HG03097 (cell line): ENCODE data around the gene MAPK10.

Experiments used
- ATAC-seq: cut with Tn5 transposase; IDR thresholded peaks from one replicate; pipeline ENCODE4 v1.9.1; 2021; ENCODE audit not compliant: unreplicated experiment, low FRiP score

The MAPK10 gene

DNA sequence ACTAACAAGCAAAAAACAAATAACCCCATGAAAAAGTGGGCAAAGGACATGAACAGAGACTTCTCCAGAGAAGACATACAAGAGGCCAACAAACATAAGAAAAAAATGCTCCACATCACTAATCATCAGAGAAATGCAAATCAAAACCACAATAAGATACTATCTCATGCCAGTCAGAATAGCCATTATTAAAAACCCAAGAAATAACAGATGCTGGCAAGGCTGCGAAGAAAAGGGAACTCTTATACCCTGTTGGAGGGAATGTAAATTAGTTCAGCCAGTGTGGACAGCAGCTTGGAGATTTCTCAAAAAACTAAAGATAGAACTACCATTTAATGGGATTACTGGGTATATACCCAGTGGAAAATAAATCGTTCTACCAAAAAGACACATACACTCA is 79.6 kb downstream of the MAPK10 start:
- no peak for ATAC-seq

DNA sequence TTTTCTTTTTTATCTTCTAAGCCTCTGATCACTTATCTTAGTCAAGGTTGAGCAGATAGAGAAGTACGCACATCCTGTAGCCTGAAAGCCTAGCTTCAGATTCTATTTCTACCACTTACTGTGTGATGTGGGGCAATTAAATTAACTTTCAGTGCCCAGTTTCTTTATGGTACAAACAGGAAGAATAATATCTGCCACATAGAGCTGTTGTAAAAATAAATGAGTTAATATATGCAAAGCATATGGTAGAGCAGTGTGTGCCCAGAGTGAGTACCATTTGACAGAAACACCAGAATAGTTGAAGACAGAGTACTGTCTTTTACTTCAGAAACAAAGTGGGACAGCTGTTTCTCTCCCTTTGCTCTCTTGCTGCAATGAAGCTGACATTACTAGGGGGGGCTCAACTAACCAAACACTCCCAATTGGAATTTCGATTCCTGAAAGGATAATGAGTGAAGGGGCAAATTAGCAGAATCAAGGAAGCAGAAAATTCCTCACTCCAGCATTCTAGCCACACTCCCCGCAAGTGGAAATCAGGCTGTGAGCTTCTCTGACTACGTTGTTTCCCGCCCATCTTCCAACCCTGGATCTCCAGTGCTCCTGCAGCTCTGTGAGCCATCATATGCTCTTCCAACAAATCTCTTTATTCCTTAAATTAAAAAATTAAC is 80.4 kb downstream of the MAPK10 start:
- no peak for ATAC-seq

DNA sequence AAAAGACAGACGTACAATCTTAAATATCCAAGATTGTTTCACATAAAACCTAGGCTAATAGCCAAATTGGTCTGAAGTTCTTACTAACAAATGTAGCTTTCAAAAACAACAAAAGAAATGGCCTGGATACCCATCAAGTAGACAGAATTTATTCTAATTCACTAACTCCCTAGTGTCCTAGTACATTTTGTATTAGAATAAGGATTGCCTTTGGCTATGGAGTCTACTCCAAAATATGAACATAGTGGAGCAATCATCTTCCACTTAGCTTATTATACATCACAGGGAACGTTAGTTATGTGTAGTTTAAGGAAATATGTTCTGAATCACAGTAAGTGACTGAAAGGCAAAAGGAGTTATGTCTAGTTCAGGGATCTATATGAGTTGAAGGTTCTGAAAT is 81.7 kb downstream of the MAPK10 start:
- no peak for ATAC-seq

GRCh38 chr4:86274642-86275041 is 85.2 kb downstream of the MAPK10 start:
- no peak for ATAC-seq

DNA sequence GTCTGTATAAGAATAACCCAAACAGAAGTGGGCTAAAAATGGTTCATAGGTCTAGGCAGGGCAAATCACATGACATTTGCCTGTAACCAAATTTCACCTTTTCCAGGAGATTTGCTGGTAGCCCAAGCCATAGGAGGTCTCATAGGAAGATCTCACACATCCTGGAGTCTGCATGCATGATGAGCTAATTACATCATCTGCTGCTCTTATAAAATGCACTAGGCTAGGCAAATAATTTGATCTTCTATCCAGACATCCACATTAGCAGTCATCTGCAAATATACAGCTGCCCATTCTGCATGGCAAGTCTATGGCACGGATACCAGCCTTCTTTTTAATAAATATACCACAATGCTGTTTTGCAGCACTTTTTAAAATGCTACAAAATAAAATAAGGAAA is 87.2 kb downstream of the MAPK10 start:
- ATAC-seq, result no peak

GRCh38 chr4:86271057-86271456 is 88.8 kb downstream of the MAPK10 start:
- no peak for ATAC-seq

DNA sequence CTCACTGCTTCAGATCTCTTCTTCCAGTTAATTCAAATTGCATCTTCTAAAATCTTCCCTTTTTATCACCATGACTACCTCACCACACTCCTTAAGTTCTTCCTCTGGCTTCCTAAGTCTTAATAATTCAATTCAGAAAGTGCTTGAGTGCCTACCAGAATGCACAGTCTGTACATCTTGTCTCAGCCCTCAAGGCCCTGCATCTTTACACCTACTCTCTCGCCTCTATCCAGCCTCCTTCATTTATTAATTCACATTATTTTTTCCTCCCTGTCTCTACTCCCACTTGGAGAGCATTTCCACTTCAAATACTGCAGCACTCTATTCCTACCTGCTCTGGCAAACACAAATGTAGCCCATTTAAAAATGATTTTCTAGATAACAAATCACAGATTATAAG is 90.5 kb downstream of the MAPK10 start:
- ATAC-seq, result no peak

- ATAC-seq, result no peak
Observed at GRCh38 chr4:86264241-86264640, 95.6 kb downstream of the MAPK10 start.

DNA sequence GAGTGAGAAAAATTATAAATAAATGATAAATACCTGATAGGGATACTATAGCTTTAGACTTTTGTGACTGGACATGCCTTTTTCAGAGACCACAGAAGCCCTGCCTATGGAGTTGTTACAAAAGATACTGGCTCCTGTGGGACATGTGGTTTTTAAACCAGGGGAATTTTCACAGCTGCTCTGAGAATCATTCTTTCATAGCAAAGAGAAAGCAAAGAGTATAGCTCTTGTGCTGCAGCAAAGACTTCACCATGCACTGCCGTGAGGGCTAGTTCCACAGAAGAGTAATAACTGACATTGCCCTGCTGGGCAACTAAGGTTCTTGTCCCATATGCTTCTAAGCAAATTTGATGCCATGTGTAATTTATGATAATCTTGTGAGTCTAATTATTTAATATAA is 98.2 kb downstream of the MAPK10 start:
- no peak for ATAC-seq

DNA sequence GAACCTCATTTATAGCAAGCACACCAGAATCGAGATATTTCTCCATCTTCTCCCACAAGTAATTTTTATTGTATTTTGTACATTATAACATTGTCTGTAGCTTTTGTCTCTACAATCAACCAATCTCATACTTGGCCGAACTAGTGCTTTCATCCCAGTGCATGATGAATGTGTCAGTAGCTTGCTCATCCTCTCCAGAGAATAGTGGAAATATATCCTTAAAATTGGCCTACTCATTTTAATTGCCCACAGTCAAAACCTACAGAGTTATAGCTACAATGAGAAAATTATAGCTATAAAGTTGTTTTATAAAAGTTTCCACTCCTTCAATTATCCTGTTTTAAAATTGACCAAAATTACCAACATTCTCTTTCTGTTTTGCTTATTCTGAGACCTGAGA is 103.8 kb downstream of the MAPK10 start:
- ATAC-seq, result no peak

GRCh38 chr4:86250619-86251018 is 109.2 kb downstream of the MAPK10 start:
- no peak for ATAC-seq

- no peak for ATAC-seq
Observed at GRCh38 chr4:86250006-86250405, 109.8 kb downstream of the MAPK10 start.

- ATAC-seq, result no peak
Observed at GRCh38 chr4:86249074-86249473, 110.8 kb downstream of the MAPK10 start.

GRCh38 chr4:86247906-86248305 is 111.9 kb downstream of the MAPK10 start:
- no peak for ATAC-seq

GRCh38 chr4:86247320-86247719 is 112.5 kb downstream of the MAPK10 start:
- no peak for ATAC-seq

DNA sequence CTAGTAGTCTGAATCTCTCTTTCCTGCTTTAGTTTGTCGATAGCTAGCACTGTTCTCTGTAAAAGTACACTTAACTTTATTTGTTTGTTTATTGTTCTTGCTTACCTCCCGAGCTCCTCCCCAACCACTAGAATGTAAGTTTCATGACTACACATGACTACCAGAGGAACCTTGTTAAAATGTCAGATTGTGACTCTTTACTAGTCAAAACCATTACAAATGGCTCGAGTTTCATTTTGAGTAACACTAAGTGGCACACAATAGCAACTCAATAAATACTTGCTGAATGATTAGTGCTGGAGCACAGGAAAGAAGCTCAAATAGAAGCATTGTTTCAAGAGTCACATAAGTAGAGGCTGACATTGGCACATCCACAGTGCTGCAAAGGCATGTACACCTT is 116.1 kb downstream of the MAPK10 start:
- ATAC-seq, result no peak

- ATAC-seq, result no peak
Observed at GRCh38 chr4:86242677-86243076, 117.2 kb downstream of the MAPK10 start.

- no peak for ATAC-seq
Observed at GRCh38 chr4:86235549-86235948, 124.3 kb downstream of the MAPK10 start.

DNA sequence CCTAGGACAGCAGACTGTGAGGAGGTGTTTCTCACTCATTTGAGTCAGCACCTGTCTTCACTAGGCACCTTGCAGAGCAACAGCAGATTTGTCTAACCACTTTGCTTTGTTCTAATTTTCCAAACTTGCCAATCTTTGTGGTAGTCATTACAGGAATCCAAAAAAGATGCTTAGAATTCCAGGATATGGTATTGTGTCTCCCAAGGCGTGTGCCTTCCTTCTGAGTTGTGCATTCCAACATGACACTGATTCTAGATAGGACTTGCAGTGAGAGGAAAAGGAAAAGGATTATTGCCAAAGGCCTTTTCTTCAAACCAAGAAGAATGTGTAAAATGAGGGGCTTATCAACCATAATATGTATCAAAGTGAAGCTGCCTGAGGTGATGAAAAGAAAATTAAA is 126.2 kb downstream of the MAPK10 start:
- ATAC-seq, result no peak

- ATAC-seq, result no peak
Observed at GRCh38 chr4:86233090-86233489, 126.8 kb downstream of the MAPK10 start.

DNA sequence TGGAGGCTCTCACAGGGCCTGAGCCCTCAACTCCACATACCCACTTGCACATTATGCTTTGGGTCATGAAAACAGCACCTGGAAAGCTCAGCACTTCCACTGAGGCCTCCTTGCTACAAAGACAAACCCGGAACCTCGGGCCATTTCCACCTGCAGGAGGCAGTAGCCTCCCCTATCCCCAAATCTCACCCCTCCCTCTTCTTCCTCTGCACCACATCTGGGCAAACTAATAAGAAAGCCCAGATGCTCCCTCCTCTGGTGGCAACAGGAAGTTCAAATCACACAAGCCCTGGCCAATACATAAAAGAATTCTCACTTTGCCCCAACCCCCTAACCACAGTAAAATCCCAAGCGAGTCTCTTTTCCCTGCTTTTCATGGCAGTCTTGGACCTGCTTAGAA is 136.4 kb downstream of the MAPK10 start:
- ATAC-seq, result peak; percentile 62

DNA sequence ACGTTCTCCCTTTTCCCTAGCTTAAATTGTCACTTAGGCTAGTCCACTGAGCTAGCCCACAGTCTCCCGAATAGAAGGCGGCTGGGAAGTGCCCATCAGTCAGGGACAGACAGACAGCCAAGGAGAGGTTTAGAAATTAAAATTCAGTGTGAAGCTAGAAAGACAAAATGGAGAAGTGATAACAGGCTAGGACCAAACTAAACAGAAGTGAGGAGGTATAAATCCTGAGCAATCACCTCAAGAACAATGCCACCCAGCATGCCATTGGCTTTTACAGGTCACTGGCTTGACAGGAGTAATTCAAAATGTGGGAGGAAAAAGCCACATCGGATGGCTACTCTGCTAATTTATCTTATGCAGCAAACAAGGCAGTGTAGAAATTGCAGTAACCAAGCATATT is 138.9 kb downstream of the MAPK10 start:
- no peak for ATAC-seq

- ATAC-seq, result no peak
Observed at GRCh38 chr4:86220121-86220520, 139.7 kb downstream of the MAPK10 start.
